Measurements from ENCODE around the gene ADARB1.

The ADARB1 gene

DNA sequence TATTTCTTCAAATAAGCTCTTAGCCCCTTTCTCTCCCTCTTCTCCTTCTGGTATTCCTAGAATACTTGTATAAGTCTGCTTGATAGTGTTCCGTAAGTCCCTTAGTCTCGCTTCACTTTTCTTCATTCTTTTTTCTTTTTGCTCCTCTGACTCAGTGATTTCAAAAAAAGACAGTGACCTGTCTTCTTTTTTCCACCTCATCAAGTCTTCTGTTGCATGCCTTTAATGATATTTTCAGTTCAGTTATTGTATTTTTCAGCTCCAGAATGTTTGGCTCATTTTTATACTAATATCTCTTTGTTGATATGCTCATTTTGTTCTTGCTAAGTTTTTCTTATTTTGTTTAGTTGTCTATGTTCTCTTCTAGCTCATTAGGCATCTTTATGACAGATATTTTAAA lies 115.6 kb downstream of the ADARB1 start:
- DNase-seq (ENCODE audit: low read depth in 2 of 2, low spot score in 1 of 2) = no peak

DNA sequence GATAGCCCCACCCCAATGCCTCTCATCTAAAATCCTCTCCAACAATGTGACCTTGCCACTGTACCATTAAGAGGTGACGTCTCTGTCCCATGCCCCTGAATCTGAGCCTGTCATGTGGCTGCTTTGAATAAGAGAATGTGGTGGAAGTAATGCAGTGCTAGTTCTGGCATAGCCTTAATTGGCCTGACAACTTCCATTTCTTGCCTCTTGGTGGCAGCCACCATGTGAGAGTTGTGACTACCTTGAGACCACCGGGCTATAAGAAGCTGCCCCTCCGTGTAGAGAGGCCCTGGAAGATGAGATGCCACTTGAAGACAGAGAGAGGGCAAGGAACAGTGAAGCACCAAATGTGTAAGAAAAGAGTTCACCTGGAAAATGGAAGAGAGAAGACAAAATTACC lies 118.0 kb downstream of the ADARB1 start:
- no peak for DNase-seq (ENCODE audit: low read depth in 2 of 2, low spot score in 1 of 2)

DNA sequence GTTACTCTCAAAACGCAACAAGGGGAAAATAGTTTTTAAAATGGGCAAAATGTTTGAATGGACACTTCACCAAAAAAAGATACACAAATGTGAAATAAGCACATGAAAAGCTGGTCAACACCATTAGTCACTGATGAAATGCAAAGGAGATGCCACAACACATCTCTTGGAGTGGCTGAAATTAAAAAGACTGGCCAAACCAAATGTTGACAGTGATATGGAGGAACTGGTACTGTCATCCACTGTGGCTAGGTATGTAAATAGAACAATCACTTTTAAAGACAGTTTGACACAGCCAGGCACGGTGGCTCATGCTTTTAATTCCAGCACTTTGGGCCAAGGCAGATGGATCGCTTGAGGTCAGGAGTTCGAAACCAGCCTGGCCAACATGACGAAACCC lies 122.2 kb downstream of the ADARB1 start:
- no peak for DNase-seq (ENCODE audit: low read depth in 2 of 2, low spot score in 1 of 2)

DNA sequence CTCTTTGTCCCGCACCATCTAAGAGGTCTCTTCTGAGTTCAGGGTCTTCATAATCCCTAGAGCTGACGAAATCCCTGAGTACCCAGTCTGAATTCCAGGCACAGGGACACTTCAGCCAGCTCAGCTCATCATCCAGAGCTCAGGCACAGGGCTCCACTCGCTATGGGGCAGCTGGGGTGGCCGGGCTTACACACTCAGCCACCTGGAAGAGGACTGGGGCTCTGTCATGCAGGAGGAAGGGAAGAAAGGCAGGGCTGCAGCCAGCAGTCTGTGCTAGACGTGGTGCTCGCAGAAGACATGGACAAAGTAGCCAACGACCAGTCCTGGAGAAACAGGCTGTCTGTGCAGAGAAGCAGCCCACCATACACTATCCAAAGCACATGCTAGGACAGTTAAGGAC lies 124.8 kb downstream of the ADARB1 start:
- DNase-seq (ENCODE audit: low read depth in 2 of 2, low spot score in 1 of 2) = no peak

DNA sequence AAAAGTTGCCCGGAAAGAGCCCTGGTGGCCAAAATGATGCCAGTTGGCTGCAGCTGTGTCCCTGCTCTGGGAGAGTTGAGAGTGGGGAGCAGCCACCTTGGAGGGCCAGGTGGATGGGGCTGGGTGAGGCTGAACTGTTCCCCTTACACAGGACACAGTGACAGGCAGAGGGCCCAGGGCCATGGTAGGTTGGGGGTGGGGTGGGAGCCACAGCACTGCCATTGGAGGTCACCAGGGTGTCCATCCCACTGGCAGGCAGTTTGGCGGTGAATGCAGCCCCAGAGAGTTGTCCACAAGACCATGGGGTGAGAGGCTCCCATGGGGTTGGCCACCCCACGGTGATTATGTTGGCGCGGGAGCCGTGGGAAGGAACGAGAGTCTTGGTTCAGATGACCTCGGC lies 125.7 kb downstream of the ADARB1 start:
- DNase-seq (ENCODE audit: low read depth in 2 of 2, low spot score in 1 of 2) = no peak

DNA sequence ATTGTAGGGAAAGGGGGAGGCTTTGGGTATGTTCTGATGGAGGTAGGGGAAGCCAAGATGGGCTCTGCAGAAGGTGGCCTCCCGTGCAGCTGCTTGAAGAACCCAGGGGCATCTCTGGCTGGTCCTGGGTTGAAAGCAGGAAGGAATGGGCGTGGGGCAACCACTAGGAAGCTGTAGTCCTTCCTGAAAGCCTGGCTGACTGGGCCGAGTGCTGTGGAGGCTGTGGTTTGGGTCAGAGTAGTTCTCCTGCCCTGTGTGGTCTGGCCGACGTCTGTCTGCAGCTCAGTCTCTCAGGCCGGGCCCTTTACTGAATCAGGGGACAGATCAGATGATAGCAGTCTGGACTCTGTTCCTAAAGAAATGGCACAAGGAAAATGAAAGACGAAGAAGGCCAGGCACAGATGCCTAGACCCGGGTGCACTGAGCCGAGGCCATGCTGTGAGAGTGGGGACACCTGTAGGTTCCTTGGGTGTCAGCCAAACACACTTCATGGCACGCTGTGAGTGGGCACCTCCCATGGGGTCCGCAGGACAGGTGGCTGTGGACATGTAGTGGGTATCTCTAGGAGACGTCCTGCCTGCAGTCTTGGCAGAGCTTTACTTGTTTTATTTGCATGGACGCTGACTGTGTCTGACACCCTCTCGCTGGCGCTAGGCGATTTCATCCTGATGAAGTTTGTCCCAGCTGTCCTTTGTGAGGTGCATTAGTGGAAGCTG lies 126.4 kb downstream of the ADARB1 start:
- DNase-seq (ENCODE audit: low read depth in 2 of 2, low spot score in 1 of 2) = no peak

DNA sequence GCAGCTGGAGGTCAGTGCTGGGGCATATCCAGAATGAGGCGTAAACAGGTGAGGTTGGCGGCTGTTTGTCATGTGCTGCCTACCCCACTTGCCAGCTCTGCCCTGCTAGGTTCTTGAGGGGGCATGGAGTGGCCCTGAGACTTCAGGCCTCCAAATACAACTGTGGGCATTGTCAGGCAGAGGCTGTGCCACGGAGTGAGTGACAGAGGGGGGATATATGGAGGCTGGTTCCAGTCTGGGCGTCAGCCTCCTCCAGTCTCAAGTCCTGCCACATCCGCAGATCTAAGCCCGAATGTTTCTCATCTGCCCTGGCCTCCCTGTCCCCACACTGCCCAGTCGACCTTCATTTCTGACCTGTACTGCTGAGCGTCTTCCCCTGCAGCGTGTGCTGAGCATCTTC lies 128.0 kb downstream of the ADARB1 start:
- no peak for DNase-seq (ENCODE audit: low read depth in 2 of 2, low spot score in 1 of 2)

DNA sequence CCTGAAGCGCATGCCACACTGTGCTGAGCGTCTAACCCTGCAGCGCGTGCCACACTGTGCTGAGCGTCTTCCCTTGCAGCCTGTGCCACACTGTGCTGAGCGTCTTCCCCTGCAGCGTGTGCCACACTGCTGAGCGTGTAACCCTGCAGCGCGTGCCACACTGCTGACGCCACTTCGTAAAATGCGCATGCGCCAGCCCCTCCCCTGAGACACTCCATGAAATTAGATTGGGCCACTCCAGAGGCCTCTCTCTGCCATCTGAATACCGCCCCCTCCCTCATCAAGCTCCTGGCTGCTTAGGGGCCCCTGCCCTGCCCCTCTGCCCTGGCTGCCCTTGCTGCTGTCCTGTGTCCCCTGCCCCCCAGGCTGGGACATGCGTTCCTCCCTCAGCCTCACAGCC lies 128.5 kb downstream of the ADARB1 start:
- DNase-seq (ENCODE audit: low read depth in 2 of 2, low spot score in 1 of 2) = no peak

DNA sequence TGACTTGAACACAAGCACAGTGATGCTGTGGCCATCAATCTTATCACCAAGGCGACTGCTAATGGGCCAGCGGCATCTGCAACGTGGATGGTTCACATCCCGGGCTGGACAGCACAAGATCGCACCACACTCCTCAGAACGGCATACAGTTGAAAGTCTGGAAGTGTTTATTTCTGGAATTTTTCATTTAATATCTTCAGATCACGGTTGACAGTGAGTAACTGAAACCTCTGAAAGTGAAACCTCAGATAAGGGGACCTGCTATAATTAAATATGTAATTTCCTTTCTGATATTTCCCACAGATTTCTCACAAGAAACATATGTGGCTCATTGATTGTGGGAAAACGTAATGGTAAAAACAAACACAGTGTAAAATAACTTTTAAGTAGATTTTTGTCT lies 129.6 kb downstream of the ADARB1 start:
- DNase-seq (ENCODE audit: low read depth in 2 of 2, low spot score in 1 of 2) = no peak

DNA sequence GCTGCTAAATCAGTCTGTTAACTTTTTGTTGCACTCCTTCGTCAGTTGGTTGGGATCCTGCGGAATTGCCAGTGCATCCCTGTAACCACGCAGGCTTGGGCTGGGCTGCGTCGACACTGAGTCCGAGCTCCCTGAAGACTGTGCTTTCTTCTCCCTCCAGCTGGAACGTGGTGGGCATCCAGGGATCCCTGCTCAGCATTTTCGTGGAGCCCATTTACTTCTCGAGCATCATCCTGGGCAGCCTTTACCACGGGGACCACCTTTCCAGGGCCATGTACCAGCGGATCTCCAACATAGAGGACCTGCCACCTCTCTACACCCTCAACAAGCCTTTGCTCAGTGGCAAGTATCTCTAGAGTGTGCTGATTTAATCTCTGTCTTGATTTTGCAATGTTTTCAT lies 130.0 kb downstream of the ADARB1 start:
- no peak for DNase-seq (ENCODE audit: low read depth in 2 of 2, low spot score in 1 of 2)

DNA sequence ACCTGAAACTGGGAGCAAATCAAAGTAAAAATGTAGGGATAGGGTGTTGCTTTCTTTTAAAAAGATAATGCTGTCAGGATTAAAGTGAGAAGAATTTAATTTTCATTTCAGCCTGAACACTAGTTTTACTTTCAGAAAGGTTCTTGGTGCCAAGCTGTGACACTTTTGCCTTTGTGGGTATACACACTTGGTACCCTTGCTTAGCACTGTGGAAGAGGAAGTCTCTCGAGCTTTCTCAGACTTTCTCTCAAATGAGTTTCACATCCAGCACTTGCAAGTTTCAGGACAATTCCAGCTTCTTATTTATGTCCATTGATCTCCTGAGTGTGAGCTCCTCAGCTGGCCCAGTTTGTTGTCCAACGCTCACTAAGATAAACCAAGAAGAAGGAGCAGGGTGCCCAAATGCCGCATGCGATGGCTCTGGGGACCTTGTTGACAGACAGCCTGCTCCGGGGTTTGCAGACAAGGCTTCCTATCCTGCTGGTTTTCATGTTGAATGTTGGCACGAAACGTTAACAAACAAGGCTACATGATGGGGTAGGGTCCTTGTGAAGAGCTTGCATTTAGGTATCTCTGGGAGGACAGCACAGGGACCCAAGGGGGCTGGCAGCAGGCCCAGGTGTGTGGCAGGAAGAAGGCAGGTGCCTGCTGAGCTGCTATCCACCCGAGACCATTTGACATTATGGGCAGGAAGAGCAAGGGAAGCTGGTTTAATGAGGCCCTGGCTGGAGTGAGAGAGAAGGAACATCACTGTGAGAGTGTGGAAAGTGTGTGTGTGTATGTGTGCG lies 133.7 kb downstream of the ADARB1 start:
- no peak for DNase-seq (ENCODE audit: low read depth in 2 of 2, low spot score in 1 of 2)

DNA sequence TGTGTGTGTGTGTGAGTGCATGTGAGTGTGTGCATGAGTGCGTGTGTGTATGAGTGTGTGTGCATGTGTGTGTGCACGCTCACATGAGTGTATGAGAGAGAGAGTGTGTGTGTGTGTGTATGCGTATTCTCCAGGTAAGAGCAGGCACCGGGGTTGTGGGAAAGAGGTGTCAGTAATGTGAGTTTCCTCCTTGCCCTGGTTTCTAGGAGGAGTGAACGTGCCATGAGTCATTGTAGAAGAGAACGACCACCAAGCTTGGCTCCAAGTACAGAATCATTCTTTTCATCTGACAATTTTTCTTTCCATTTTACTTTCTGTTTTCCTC lies 134.2 kb downstream of the ADARB1 start:
- no peak for DNase-seq (ENCODE audit: low read depth in 2 of 2, low spot score in 1 of 2)

DNA sequence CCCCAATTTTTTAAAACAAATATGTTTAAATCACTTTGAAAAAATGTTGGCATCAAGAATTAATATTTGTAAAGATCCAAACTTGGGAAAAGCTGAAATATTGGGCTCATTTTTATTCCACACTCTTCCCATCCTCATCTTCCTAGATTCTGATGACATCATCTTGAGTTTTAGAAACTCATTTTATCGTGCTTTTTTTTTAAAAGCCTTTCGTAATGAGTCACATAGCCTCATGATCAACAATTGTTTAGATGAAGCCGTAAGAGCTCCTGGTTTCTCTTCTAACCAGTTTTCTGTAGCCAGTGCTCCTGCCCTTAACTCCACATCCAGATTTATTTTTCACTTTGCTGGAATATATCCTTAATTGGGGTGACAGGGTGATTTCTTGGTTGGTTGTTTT lies 134.7 kb downstream of the ADARB1 start:
- DNase-seq (ENCODE audit: low read depth in 2 of 2, low spot score in 1 of 2) = no peak

DNA sequence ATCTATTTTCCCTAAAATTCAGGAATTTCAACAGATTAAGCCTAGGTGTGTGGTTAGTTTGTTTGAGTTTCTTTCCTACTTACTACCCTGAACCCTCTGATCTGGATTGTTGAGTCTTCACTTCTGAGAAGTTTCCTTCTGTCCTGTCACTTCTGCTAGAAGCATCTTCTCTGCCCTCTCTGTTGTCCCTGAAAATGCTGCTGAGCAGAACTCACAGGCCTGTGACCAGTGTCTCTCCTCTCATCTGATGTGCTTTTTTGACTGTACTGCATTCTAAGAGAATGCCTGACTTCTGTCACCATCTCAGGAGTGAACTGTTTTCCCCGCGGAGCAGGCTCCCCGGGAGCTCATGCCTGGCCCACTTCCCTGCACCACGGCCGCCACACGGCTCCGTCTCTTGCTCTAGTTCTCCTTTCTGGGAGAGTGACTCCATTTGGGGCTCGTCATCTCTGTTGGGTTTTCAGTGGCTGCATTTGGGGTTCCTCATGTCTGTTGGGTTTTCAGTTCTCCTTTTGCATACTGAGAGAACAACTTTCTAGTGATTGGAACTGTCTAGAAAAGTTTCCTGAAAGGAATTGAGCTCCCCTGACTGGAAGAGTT lies 135.4 kb downstream of the ADARB1 start:
- no peak for DNase-seq (ENCODE audit: low read depth in 2 of 2, low spot score in 1 of 2)

DNA sequence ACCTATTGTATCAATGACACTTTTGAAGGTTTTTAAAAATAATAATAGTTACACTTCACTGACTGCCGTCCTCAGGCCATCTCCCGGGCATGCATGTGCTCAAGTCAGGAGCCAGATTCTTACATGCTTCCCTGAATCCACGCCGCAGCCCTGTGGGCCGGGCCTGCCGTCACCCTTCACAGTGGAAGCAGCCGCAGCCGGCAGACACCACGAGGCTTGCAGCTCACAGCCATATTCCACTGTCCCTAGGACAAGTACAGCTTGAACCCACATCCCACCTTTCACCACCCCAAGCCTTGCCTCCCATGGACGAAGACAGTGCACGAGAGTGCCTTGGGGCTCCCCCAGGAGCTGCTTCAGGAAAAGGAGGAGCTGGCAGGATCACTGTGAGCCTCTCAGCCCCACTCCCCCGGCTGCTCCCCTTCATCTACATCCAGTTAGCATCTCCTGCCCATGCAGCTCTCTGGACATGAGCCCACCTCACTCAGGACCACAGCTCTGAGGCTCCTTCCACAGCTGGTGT lies 136.1 kb downstream of the ADARB1 start:
- DNase-seq (ENCODE audit: low read depth in 2 of 2, low spot score in 1 of 2) = no peak

DNA sequence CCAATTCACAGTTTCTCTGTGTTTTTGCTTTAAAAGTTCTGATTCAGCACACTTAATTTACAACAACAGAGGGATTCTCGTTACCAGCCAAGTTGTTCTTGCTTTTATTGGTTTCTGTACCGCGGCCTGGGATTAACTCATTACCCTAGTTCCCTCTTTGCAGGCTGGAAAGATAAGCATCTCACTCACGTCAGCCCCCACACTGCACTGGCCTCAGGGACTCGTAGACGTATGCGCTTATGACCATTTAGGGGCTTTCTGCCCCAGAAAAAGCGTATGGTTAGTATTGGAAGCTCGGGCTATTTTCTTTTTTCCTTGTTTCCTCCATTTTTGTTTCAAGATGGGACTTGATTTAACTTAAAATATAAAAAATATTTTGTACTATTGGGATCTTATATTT lies 137.3 kb downstream of the ADARB1 start:
- DNase-seq (ENCODE audit: low read depth in 2 of 2, low spot score in 1 of 2) = no peak

DNA sequence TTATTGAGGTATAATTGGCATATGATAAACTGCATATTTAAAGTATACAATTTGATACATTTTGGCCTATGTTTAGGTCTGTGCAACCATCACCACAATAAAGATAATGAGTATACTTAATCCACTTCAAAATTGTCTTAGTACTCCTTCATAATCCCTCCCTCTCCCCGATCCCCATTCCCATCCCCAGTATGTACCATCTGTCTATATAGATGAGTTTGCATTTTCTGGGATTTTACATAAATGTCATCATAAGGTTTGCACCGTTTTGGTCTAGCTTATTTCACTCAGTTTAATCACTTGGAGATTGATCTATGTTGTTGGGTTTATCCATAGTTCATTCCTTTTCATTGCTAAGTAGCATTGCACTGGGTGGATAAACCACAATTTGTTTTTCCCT lies 139.0 kb downstream of the ADARB1 start:
- DNase-seq (ENCODE audit: low read depth in 2 of 2, low spot score in 1 of 2) = no peak

DNA sequence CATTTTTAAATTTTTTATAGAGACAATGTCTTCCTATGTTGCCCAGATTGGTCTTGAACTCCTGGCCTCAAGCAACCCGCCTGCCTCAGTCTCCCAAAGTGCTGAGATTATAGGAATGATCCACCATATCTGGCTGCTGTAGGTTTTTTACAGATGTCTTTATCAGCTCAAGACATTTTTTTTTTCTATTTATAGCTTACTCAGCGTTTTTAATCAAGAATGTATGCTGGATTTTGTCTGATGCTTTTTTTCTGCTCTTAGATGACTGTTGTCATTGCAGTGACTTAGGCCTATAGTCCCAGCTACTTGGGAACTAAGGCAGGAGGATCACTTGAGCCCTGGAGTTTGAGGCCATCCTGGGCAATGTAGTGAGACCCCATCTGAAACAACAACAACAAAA lies 140.8 kb downstream of the ADARB1 start:
- no peak for DNase-seq (ENCODE audit: low read depth in 2 of 2, low spot score in 1 of 2)

DNA sequence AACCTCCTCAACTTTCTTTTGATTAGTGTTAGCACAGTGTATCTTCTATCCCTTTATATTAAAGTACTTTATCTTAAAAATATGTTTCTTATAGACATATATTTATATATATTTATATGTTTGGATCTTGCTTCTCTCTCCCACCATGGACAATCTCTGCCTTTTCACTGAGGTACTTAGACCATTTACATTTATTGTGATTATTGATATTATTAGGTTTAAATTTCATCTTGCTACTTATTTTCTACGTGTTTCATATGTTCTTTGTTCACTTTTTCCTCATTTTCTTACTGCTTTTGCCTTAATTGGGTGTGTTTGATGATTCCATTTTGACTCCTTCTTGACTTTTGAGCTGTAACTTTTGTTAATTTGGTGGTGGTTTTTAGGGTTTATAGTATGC lies 142.6 kb downstream of the ADARB1 start:
- DNase-seq (ENCODE audit: low read depth in 2 of 2, low spot score in 1 of 2) = no peak

DNA sequence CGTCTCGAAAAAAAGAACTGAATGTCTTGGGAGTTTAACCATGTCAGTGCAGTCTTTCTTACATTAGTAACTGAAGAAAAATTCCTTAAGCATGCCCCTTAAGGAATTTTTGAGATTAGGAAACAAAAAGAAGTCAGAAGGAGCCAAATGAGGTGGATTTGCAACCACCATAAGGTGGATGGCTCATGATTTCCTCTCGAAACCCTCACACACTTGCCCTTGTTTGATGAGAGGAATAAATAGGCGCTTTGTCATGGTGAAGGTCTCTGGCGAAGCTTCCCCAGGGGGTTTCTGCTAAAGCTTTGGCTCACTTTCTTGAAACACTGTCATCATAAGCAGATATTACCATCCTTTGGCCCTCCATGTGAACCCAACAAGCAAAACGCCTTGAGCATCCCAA lies 145.1 kb downstream of the ADARB1 start:
- DNase-seq (ENCODE audit: low read depth in 2 of 2, low spot score in 1 of 2) = no peak

DNA sequence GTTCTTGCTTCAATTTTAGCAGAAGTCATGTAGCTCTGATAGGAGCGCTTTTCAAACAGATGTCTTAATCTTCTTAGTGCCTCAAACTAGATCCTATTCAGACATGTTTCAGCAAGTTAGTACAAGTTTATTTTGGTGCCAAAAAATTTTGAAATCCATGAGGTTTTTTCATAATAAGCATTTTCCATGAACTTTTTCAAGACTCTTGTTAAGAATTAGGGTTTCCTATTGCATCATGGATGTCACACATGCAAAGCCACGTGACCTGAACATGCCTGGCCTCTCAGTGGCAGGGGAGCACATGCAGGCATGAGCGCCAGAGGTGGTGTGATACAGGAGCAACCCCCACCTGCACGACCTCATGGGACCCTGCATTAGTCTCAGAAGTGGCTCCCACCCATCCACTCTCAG lies 145.7 kb downstream of the ADARB1 start:
- DNase-seq (ENCODE audit: low read depth in 2 of 2, low spot score in 1 of 2) = no peak

DNA sequence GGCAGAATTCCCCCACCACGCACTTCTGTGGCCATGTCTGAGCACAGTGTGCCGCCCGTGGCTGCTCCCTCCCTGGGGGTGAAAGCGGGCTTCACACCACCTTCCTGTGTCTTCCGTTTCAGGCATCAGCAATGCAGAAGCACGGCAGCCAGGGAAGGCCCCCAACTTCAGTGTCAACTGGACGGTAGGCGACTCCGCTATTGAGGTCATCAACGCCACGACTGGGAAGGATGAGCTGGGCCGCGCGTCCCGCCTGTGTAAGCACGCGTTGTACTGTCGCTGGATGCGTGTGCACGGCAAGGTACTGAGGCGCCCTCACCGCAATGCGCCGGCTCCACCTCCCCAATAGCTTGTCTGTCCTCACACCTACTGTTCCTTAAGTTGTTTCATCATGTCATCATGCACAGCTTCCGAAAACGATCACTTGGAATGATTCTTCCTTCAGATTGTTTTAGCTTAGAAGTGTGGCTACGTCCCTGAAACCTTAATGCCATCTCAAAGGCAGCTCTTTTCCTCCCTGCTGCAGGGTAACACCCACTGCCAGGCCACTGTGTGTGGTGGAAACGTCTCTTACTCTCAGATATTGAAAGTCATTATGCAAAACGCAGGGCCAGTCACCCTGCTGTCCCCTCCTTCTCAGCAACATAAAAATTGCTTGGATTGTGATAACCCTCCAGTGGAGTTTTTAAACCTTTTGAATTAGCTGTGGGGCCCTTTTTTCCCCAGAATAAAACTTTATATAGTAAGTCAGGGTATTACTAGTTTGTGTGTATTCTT lies 146.5 kb downstream of the ADARB1 start:
- no peak for DNase-seq (ENCODE audit: low read depth in 2 of 2, low spot score in 1 of 2)

Data from stimulated activated CD8-positive, alpha-beta memory T cell treated with anti-CD3 and anti-CD28 coated beads, Interleukin-4, amount 100 ng/mL, for 1 hour (primary cell).